Colon (tissue), 2 donors: ENCODE results near the gene CCR9.

Source experiments
- FAIRE-seq: peaks from 2 replicates; lab custom pipeline; 2012; peaks lifted over from hg19 to GRCh38; lab: Jason Lieb, UNC
- donor health status: control.
- donor health status: control.

CCR9 gene

DNA sequence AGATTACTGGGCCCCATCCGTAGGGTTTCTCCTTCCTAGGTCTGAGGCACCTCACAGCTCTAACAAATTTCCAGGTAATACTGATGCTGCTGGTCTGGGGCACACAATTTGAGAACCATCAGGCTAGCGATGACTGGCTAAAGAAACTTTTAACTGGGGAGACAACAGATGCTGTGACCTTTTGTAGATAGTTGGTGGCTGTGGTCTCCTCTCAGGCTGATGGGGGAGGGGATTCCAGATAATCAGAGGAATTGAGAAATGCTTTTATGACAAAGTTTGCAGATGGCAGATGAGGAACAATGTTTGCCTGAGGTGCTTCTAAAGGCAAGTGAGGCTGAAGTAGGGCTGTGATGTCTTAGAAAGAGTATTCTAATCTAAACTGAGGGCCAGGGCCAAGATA lies 13.8 kb upstream of the CCR9 start:
- FAIRE-seq: no peak

DNA sequence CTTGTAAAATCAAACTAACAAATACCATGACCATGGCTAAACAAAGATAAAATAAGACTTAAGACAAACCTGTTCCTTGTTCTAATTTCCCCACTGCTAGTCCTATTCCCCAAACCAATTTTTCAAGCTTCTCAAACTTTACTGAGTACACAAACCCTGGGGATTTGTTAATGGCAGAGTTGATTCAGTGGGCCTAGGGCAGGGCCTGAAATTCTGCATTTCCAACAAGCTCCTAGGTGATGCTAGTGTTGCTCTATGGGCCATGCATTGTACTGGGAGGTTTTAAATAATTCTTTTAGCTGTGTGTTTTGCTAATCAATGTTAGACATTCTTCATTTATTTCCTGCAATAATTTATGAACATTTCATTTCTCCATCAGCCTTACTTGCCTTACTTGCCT lies 13.3 kb upstream of the CCR9 start:
- FAIRE-seq: no peak

DNA sequence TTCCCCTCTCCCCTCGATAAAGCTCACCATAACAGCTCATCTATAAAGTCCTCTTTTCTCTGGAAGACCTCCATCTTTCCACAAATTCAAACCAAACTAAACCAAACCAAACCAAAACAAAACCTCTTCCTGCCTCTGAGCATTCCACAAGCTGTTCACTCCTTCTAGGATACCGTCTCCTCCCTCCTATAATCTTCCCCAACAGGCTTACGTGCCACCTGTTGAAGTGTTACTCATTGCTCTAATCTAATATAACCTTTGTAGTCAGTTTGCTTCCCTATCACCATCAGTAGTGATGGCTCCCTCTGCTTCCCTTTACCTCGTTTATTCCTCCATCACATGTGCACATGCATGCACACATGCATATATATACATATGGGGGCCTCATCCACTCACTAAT lies 12.7 kb upstream of the CCR9 start:
- no peak for FAIRE-seq

DNA sequence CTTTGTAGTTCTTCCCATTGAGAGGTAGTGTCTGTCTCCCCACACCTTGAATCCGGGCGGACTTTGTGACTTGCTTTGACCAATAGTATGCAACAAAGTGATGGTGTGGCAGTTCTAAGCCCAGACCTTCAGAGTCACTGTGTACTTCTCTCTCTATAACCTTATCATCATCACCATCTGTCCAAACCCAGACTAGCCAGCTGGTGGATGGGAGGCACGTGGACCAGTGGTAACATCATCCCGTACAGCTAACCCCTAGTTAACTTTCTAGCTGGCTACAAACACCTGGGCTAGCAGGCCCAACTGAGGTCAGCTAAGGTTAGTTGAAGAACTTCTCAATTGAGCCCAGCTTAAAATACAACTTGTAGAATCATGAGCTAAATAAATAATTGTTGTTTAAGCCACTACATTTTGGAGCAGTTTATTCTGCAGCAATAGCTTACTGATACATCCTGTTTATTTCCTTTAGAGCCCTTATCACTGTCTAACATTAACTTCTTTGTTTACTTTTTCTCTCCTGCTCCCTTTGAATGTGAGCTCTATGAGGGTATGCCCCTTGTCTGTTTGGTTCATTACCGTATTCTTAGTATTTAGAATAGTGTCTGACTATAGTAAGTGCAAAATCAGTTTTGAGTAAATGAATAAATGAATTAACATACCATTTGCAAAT lies 11.5 kb upstream of the CCR9 start:
- no peak for FAIRE-seq

DNA sequence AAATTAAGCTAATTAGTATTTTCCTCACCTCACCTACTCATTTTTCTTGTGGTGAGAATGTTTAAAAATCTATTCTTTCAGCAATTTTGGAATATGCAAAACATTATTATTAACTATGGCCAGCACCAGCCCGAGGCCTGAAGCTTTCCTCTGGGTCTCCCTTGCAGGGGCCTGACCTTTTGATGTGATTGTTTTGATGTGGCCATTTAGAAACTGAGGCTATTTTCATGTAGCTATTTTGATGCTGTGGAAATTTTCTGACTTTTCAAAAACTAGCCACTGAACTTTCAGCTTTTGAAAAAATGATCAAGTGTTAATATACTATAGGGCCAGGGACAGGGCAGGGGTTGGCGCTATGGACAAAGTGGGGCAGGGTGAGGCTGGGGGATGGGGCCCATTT lies 8.2 kb upstream of the CCR9 start:
- no peak for FAIRE-seq

DNA sequence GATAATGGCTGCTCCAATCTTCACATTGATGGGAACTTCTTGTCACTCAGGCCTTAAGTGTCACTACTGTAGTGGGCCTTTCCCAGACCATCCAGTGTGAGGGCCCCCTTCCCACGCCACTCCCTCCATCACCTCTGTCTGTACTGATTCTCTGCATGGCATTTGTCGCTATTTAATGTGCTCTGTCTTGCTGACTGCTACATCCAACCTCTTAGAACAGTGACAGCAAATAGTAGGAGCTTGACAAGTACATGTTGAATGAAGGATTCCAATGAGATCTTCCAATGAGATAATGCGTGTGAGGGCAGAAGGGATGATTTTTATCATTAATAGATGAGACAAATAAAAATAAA lies 5.6 kb upstream of the CCR9 start:
- no peak for FAIRE-seq

DNA sequence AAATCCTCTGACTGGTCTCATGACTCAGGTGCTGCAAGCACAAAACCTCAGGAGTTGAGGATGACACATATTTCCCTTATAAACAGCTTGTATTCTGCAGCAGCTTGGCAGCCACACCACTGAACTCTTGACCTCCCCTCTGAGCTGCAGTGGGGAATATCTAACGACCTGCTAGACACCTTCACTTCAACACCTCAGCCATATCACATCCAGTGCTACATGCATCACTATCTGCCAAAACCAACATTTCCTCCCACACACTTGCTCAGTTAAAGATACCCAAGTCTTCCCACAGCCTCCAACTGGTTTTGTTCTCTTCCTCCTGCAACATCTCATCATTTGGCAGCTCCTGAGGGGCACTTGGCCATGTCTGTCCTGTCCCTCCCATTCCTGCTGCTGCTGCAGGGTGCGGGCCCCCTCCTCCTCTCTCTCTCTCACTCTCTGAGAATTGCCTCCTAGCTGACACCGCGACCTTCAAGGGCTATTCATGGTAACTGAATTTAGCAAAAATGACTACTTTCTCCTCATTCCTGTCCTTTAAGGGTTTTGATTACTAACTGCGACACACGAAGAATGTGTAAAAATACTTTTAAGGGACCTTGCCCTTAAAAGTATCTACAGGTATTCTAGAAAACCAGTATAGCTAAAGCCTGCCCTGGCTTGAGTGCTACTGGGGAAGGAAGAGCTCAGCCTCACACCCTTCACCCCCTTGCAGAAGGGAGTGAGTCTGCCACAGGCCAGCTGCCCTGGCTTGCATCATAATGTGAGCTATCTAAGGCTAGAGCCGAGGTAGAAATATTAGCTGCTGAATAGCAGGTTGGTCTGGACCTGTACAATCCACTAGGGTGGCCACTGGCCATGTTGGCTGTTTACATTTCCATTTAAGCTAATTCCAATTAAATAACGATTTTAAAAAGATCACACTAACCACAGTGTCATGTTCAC lies 5.0 kb upstream of the CCR9 start:
- no peak for FAIRE-seq

DNA sequence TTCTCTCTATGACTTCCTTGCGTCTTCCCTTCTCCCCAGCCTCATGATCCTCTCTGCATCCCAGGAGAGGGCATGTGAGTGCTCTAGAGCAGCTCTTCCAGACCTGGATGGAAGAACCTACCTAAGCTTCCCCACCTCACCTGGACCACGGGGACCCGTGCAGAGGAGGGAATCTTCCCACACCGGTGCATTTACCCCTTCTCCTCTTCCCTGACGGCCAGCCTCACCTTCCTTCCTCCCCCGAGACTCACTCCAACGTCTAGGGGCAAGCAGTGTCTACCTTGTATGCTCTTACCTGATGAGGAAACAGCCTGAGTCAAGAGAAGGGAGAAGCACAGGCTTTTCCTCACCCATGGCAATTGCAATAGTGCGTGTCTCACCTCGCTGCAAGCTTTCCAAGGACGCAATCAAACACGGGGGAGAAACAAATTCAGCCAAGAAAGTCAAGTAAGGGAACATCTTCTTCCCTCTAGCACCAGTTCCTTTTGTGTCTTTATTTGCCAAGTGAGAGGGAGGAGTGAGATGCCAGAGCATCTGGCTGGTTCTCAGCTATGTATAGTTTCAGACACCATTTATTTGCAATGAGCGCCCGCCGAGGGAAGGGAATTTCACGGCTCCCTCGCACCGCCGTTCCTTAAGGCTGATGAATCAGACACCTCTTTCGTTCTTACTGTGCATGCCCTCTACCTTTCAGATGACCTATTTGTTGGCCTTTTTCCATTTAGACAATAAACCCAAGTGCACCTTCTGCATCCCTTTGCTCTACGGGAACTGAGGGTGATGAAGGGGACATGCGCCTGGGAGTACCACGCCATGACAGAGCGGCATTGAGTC lies 1.8 kb upstream of the CCR9 start:
- FAIRE-seq: no peak

DNA sequence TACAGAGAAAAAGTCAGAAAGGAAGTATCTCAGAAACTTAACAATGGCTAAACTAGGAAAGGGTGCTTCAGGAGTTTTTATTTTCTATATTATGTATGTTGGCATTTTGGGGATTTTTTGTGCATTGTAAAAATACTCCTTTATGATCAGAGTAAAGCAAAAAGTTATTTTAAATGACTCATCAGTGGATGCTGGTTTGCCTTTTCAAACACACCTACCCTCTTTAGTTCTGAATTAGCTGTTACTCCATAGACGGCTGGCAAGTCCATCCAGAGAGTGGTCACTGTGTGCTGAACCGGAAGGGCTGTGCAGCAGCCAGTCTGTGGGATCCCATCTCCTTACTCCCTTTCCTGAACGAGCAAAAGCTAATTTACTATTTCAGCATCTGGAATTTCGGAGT lies 942 bp downstream of the CCR9 start:
- FAIRE-seq: no peak

DNA sequence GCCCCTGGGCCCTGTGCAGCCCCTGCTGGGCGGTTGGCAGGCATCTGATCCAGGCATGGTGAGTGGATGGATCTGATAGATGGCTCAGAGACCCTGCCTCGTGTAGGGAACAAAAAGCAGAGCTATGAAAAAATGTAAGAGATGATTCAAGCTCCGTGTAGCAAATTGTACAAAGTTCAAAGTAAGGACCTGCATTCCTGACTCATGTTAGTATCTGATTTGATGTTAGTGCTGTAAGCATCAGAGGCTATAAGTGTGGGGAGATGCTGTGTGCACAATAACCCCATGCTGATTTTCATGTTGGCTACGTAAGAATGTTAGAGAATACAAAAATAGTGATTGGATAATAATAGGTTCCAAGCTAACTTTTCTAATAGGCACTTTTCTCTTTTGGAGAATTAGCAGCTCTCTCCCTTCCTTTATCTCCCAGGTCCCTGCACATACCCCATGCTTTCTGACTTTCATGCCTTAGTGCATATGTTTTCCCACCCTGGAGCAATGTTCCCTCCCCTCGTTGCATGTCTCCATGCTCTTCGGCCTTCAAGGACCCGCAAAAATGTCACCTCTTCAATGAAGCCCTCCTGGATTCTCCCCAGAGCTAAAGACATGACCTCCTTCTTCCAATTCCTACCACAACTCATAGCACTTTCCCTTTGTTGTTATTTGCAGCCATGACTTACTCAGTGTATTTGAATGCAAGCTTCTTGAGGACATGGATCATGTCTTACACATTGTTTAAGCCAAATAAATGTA lies 1.6 kb downstream of the CCR9 start:
- FAIRE-seq: no peak

DNA sequence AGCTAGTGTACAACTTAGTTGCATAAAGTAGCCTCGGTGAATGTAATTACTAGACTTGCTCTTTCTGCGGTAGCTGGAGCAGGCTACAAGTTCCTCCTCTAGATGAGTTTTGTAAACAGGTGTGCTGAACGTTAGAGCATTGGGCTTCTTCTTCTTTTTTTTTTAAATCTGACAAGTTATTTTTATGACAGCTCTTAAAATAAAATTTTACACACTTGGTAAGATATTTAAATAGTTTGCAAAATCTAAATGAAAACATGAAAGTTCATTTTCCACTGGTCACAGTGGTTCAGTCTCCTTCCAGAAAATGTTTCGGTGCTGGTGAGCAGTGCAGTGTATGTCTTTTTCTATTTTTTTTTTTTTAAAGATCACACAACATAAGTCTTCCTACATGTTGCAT lies 3.0 kb downstream of the CCR9 start:
- FAIRE-seq: no peak

DNA sequence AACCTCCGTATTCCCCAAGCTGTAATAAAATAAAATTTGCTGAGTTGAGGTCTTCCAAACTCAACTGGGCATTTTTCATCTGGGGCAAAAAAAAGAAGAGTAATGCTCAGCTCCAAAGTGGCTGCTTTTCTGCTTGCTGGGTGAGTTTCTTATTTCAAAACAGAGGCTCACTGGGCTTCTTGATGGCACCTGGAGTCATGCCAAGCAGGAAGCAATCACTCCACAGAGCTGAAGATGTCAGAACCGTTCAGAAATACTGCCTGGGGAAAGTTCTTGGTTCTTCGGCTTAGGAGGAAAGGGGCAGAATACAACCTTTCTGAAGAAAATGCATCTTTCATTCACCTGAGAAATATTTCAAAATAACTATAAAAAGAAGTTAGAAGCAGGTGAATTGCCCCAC lies 4.1 kb downstream of the CCR9 start:
- FAIRE-seq: no peak

DNA sequence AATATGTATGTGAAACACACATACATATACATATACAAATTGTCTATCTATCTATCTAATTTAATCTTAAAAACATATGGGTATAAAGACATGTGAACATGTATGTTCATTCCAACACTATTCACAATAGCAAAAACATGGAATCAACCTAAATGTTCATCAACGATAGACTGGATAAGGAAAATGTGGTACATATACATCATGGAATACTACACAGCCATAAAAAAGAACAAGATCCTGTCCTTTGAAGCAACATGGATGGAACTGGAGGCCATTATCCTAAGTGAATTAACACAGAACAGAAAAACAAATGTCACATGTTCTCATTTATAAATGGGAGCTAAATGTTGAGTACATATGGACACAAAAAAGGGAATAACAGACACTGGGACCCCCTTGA lies 5.8 kb downstream of the CCR9 start:
- no peak for FAIRE-seq

DNA sequence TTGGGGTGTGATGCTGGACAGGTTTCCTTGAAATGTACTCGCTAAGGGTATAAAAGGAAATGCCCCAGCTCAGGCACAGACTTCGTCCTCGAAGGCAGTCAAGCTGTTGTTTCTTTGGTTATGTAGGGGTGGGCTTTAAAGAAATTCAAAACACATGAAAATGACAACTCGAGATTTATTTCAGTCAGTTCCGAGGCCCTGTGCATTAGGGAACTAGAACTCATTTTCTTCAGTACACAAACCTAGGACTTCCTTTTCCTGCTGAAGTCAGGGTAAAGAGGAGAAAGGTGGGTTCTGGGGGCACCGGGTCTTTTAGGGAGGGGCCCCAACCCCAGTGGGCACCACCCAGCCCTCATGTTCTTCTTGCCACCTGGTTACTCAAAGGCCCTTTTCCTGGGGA lies 7.7 kb downstream of the CCR9 start:
- no peak for FAIRE-seq

DNA sequence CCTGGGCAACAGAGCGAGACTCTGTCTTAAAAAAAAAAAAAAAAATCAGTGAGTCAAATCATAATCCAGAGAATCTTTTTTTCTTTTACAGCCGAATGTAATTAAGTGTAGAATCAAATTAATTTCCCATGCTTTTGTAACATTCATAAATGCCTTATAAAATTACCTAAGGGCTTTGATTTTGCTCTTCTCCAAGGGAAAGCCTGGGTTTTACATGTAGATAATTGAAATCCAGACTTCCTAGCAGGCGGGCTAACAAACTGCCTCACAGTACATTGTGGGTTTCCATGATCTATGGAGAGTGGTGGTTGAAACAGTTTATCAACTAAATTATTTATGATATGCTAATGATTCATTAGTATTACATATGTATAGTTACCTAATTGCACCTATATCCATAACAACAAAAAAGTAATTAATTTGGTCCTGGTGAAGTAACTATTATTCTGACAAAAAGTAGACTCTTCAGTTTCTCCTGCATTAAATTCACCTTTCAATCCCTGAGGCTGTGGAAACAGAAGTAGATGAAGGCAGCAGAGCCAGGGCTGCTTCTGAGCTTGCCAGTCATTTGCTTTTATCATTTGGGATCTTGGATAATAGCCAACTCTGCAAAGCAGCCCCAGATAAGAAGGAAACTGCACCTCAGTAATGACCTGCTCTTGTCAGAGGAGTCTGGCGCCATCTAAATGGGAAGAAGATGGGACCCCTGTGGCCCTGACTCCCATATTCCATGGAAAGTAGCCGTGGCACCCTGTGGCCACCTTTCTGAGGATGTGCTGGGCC lies 9.5 kb downstream of the CCR9 start:
- no peak for FAIRE-seq

DNA sequence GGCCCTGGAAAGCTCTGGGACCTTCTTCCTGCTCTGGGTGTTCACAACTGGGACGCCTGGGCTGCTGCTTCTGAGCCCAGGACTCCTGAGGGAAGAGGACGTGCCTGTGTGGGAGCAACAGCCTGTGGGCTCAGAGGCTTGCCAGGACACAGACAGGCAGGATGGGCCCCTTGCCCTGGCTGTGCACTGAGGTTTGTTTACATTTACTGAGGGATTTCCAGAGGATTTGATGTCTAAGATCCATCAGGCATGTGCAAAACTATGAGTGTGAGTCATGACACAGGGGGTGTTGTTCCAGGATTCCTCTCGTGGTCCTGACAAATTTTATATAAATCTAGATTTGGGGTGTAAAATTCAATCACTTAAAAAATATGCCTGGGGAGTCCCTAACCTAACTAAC lies 10.6 kb downstream of the CCR9 start:
- FAIRE-seq: no peak

DNA sequence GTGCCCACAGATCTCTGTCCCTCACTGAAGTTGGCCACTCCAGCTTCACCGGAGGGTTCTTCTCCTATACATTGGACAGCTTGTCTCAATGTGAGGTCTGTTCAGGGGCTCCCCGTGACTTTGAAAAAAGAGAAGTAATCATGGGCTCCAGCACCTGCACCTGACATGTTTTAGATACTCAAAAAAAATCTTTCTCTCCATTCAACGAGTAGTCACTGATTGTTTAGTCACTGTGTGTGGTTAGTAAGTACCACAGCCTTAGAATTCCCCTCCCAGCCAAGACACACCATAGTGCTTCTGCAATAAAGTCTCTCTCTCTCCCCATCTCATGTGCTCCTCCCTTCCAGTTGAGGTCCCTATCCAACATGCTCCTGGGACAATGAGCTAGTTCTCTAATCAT lies 18.6 kb downstream of the CCR9 start:
- FAIRE-seq: no peak

DNA sequence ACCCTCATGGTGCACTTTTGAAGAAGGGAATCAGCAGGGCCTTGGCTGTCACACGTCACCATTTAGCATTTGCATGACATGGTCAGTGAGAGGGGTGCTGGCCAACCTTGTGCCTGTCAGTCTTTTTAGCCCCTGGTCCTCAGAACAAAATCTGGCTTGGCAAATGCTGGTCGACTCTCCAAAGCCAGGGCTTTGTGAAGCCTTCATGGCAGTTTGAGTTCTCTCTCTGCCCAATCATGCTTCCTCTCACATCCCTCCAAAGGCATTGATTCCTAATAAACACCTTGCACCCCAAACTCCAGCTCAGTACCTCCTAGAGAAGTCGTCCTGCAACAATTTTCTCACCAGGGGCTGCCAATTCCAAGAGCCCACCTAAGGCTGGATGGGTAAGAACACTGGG lies 19.4 kb downstream of the CCR9 start:
- FAIRE-seq: no peak

DNA sequence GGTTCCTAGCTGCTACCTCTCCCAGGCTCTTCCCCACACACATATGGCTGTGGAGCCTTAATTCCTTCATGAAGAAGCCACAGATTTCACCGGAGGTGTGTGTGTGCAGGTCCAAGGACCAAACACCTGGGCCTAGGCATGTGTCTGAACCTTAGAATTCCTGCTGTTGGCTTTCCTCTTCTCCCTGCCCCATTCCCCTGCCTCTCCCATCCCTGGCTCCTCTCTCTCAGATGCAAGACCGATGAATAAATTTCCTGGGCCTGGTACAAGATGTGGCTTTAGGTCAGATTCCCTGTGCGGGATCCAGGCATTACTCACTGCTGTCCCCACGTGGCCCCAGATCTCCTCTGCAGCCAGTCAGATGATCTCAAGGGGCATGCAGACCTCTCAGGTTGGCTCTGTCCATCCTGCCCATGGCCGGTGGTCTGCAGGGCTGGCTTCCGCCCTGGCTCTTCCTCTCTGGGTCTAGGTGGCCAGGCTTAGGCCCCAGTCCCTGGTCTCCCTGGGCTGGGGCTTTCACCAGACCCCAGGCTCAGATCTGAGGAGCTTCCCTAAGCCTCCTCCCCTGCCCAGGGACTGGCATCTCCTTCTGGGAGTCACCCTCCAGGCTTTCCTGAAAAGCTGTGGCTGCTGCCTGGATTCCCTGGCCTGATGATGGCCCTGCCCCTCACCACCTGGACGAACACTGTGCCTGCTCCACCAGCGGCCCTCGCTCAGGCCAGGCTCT lies 20.5 kb downstream of the CCR9 start:
- FAIRE-seq: no peak

DNA sequence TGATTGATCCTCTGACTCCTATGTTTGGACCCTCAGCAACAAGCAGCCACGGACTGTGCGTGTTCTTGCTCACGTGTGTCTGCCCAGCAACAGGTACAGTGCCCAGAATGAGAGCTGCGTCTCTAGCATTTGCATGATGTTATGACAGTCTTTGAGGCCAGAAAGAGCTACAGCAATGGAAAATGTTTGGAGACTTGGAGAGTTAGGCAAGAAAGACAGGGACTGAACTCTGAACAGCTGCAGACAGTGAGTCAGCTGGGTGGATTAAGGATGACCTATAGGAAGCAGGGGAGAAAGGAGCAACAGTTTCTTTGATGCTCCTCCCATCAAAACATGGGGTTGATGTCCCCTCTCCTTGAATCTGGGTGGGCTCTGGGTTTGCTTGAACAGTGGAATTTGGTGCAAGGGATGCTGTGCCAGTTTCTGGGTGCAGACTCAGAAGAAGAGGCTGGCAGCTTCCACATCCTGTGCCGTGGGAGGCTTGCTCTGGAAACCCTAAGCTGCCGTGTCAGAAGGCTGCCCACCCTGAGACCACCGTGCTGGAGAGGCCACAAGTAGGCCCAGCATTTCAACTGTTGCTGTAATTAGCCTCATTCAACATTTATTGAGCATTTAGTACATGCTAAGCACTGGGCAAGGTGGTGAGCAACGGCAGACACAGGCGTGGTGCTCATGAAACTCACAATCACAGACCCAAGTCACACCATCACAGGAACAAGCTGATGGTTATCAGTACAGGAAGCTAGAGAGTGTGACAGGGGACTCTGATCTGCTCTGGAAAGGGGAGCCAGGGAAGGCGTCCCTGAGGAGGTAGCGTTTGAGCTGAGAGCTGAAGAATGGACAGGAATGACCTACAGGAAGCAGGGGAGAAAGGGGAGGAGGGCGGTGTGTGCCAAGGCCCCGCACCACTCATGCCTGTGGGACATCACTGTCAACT lies 21.7 kb downstream of the CCR9 start:
- FAIRE-seq: no peak
